A204.1 (cell line): ENCODE data around the gene CMTM4.
A peak's percentile ranks its signal among the peaks of the same experiment; 100 is the strongest.

ENCODE experiments used
- FAIRE-seq: peaks from 2 replicates; lab custom pipeline; 2012; peaks lifted over from hg19 to GRCh38; lab: Jason Lieb, UNC

CMTM4 gene

GRCh38 chr16:66696669-66697630 lies at the start of gene CMTM4:
CMTM4 (minus strand) TSS chr16:66696743; CDS start chr16:66696525, 218 bp downstream.
- no peak for FAIRE-seq

GRCh38 chr16:66746048-66746447 lies 49.5 kb upstream of the CMTM4 start:
- no peak for FAIRE-seq

- FAIRE-seq = no peak
These were observed 45.6 kb upstream of the CMTM4 start for GRCh38 chr16:66741950-66742808.

- FAIRE-seq = no peak
These were observed 44.8 kb upstream of the CMTM4 start for GRCh38 chr16:66741169-66741900.

GRCh38 chr16:66740533-66740932 lies 44.0 kb upstream of the CMTM4 start:
- no peak for FAIRE-seq

- no peak for FAIRE-seq
These were observed 43.5 kb upstream of the CMTM4 start for GRCh38 chr16:66740010-66740409.

GRCh38 chr16:66735891-66736290 lies 39.3 kb upstream of the CMTM4 start:
- FAIRE-seq = no peak

GRCh38 chr16:66731101-66731500 lies 34.6 kb upstream of the CMTM4 start:
- no peak for FAIRE-seq

GRCh38 chr16:66728804-66729203 lies 32.3 kb upstream of the CMTM4 start:
- no peak for FAIRE-seq

GRCh38 chr16:66728117-66728787 lies 31.7 kb upstream of the CMTM4 start:
- FAIRE-seq = peak; percentile 92

GRCh38 chr16:66720766-66721165 lies 24.2 kb upstream of the CMTM4 start:
- no peak for FAIRE-seq

- FAIRE-seq = no peak
These were observed 22.7 kb upstream of the CMTM4 start for GRCh38 chr16:66719246-66719645.

- no peak for FAIRE-seq
These were observed 21.2 kb upstream of the CMTM4 start for GRCh38 chr16:66717776-66718175.

- FAIRE-seq = no peak
These were observed 20.7 kb upstream of the CMTM4 start for GRCh38 chr16:66717112-66717675.

GRCh38 chr16:66714654-66715307 lies 18.2 kb upstream of the CMTM4 start:
- FAIRE-seq = no peak

- FAIRE-seq = no peak
These were observed 17.5 kb upstream of the CMTM4 start for GRCh38 chr16:66714062-66714461.

GRCh38 chr16:66713076-66713475 lies 16.5 kb upstream of the CMTM4 start:
- FAIRE-seq = no peak

GRCh38 chr16:66712512-66712911 lies 16.0 kb upstream of the CMTM4 start:
- FAIRE-seq = no peak

- FAIRE-seq = no peak
These were observed 15.0 kb upstream of the CMTM4 start for GRCh38 chr16:66711581-66711980.

GRCh38 chr16:66706506-66706880 lies 9.9 kb upstream of the CMTM4 start:
- FAIRE-seq = no peak
